ENCODE results near the gene PNO1.

Gene PNO1

GRCh38 chr2:68121873-68122679, 35.6 kb upstream of the PNO1 start:
- no peak overlapping the region for H3K4me3 ChIP-seq (ENCODE audit: low read depth, low read length)

GRCh38 chr2:68122680-68122964, 35.1 kb upstream of the PNO1 start:
- no peak overlapping the region for H3K4me3 ChIP-seq (ENCODE audit: low read depth, low read length)
- no peak for TF ChIP-seq CTCF (IDR thresholded peaks at IDR 0.05; ENCODE audit: low read depth, low read length)

More at GRCh38 chr2:68121873-68122679, 35.6 kb upstream of the PNO1 start:
- TF ChIP-seq CTCF (IDR thresholded peaks at IDR 0.05; ENCODE audit: low read depth, low read length), result peak; percentile 91

GRCh38 chr2:68124321-68124720, 33.4 kb upstream of the PNO1 start:
- H3K4me3 ChIP-seq (ENCODE audit: low read depth, low read length), result no peak overlapping the region
- TF ChIP-seq CTCF (IDR thresholded peaks at IDR 0.05; ENCODE audit: low read depth, low read length), result no peak

- no peak overlapping the region for H3K4me3 ChIP-seq (ENCODE audit: low read depth, low read length)
- TF ChIP-seq CTCF (IDR thresholded peaks at IDR 0.05; ENCODE audit: low read depth, low read length), result no peak
These were observed 31.9 kb upstream of the PNO1 start for GRCh38 chr2:68125821-68126220.

GRCh38 chr2:68126561-68126960, 31.1 kb upstream of the PNO1 start:
- TF ChIP-seq CTCF (IDR thresholded peaks at IDR 0.05; ENCODE audit: low read depth, low read length), result no peak
- H3K4me3 ChIP-seq (ENCODE audit: low read depth, low read length), result no peak overlapping the region

- TF ChIP-seq CTCF (IDR thresholded peaks at IDR 0.05; ENCODE audit: low read depth, low read length), result no peak
- no peak overlapping the region for H3K4me3 ChIP-seq (ENCODE audit: low read depth, low read length)
These were observed 30.1 kb upstream of the PNO1 start for GRCh38 chr2:68127358-68128242.

- no peak overlapping the region for H3K4me3 ChIP-seq (ENCODE audit: low read depth, low read length)
- TF ChIP-seq CTCF (IDR thresholded peaks at IDR 0.05; ENCODE audit: low read depth, low read length), result no peak
These were observed 23.6 kb upstream of the PNO1 start for GRCh38 chr2:68134120-68134519.
